ENCODE data around the gene VASP. TPM values are rescaled to one million over a fixed set of nuclear protein-coding genes. Genes with fewer than 3 reads are reported as not detected.

The VASP gene
- total RNA-seq, 4 donors from 2014 or later, result 39.2 to 82.9 (median 52.7) TPM

DNA sequence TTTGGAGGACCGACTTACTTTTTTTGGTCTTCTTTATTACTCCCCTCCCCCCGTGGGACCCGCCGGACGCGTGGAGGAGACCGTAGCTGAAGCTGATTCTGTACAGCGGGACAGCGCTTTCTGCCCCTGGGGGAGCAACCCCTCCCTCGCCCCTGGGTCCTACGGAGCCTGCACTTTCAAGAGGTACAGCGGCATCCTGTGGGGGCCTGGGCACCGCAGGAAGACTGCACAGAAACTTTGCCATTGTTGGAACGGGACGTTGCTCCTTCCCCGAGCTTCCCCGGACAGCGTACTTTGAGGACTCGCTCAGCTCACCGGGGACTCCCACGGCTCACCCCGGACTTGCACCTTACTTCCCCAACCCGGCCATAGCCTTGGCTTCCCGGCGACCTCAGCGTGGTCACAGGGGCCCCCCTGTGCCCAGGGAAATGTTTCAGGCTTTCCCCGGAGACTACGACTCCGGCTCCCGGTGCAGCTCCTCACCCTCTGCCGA lies 39.1 kb upstream of the VASP start:
- peak overlapping the region; percentile 98 to 99 (median 98) for H3K27ac ChIP-seq
- DNase-seq, result no peak
- 0 to 2% methylated on average over 9 to 19 of the region's 31 CpGs for WGBS, 2 donors
- peak overlapping the region; percentile 61 to 84 (median 78) for H3K4me3 ChIP-seq
- H3K4me1 ChIP-seq, result peaks cover 23 to 41% (median 23%) of the 10 kb centered on the region in 3 donors
- H3K9me3 ChIP-seq, result no peaks in the 10 kb centered on the region
- intact Hi-C loops (cut with DNase I), result no loop called here
- TF ChIP-seq CTCF (IDR thresholded peaks at IDR 0.05) (no peak), POLR2A (IDR thresholded peaks at IDR 0.05) (no peak)
- no peaks in the 10 kb centered on the region for H3K36me3 ChIP-seq
- peaks cover 0 to 7% (median 0%) of the 10 kb centered on the region in 4 donors for H3K27me3 ChIP-seq

DNA sequence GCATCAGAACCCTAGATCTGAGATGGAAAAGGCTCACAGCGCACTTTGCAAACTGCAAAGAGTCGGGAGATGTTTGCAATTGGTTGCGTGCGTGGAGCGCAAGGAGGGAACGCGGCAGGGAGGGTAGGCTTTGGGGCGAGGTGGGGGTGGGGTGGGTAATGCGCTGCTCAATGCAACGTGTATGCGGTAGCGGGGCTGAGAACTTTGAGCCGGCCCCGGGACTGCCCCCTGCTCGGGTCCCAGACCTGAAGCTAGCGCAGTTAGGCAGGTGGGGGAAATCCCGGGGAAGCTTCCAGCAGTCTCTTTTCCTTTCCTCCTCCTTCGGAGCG lies 38.5 kb upstream of the VASP start:
- peak overlapping the region; percentile 61 to 84 (median 78) for H3K4me3 ChIP-seq
- H3K4me1 ChIP-seq, result peaks cover 23 to 41% (median 23%) of the 10 kb centered on the region in 3 donors
- peak overlapping the region; percentile 98 to 99 (median 98) for H3K27ac ChIP-seq
- peaks cover 0 to 7% (median 0%) of the 10 kb centered on the region in 4 donors for H3K27me3 ChIP-seq
- intact Hi-C loops (cut with DNase I), result no loop called here
- no peak for DNase-seq
- WGBS, 2 donors, result 0 to 1% methylated on average over 14 to 15 of the region's 19 CpGs
- H3K9me3 ChIP-seq, result no peaks in the 10 kb centered on the region
- no peak for TF ChIP-seq POLR2A (IDR thresholded peaks at IDR 0.05)
- TF ChIP-seq CTCF (IDR thresholded peaks at IDR 0.05), result no peak
- H3K36me3 ChIP-seq, result no peaks in the 10 kb centered on the region

- Histone ChIP-seq H3K27me3 (peaks cover 0 to 7% (median 0%) of the 10 kb centered on the region in 4 donors), H3K27ac (peak overlapping the region; percentile 98 to 99 (median 98)), H3K36me3 (no peaks in the 10 kb centered on the region), H3K4me1 (peaks cover 23 to 41% (median 23%) of the 10 kb centered on the region in 3 donors), H3K9me3 (no peaks in the 10 kb centered on the region), H3K4me3 (peak overlapping the region; percentile 61 to 84 (median 78))
- intact Hi-C loops (cut with DNase I), result no loop called here
- peak; percentile 62 for DNase-seq
- WGBS, 2 donors, result 0% methylated on average over 9 to 12 of the region's 66 CpGs
- TF ChIP-seq POLR2A (IDR thresholded peaks at IDR 0.05), result peak in 3 of 4 donors; percentile 64 to 89 (median 72)
- no peak for TF ChIP-seq CTCF (IDR thresholded peaks at IDR 0.05)
Measured at GRCh38 chr19:45469132-45469944, 37.9 kb upstream of the VASP start.

GRCh38 chr19:45469945-45470761 lies 37.1 kb upstream of the VASP start:
- H3K9me3 ChIP-seq, result no peaks in the 10 kb centered on the region
- peak overlapping the region; percentile 98 to 99 (median 98) for H3K27ac ChIP-seq
- DNase-seq, result no peak
- no peak for TF ChIP-seq POLR2A (IDR thresholded peaks at IDR 0.05)
- TF ChIP-seq CTCF (IDR thresholded peaks at IDR 0.05), result no peak
- peak overlapping the region; percentile 61 to 84 (median 78) for H3K4me3 ChIP-seq
- peaks cover 23 to 41% (median 23%) of the 10 kb centered on the region in 3 donors for H3K4me1 ChIP-seq
- H3K36me3 ChIP-seq, result no peaks in the 10 kb centered on the region
- peaks cover 0 to 7% (median 0%) of the 10 kb centered on the region in 4 donors for H3K27me3 ChIP-seq
- 8 to 22% methylated on average over 11 to 31 of the region's 33 CpGs for WGBS, 2 donors
- intact Hi-C loops (cut with DNase I), result no loop called here

All from esophagus squamous epithelium (tissue), 5 donors.